GM19467 (cell line): ENCODE data around the gene DISC1.
"Not testable (repeated sequence)": the region's sequence is repeated elsewhere in the genome, so short reads cannot be mapped to it uniquely, and the experiment has no call there.

Experiments
- ATAC-seq: cut with Tn5 transposase; IDR thresholded peaks from one replicate; pipeline ENCODE4 v1.9.1; 2021; ENCODE audit warnings: mild to moderate bottlenecking, moderate library complexity; ENCODE audit not compliant: unreplicated experiment

The DISC1 gene

GRCh38 chr1:231634323-231635013 lies 7.9 kb downstream of the DISC1 start:
- no peak for ATAC-seq

GRCh38 chr1:231636157-231636556 lies 9.6 kb downstream of the DISC1 start:
- ATAC-seq: no peak

GRCh38 chr1:231636922-231637321 lies 10.3 kb downstream of the DISC1 start:
- ATAC-seq: not testable (repeated sequence)

- no peak for ATAC-seq
These were observed 12.1 kb downstream of the DISC1 start for GRCh38 chr1:231638647-231639046.

GRCh38 chr1:231639819-231640218 lies 13.2 kb downstream of the DISC1 start:
- ATAC-seq: no peak

GRCh38 chr1:231641444-231641843 lies 14.9 kb downstream of the DISC1 start:
- not testable (repeated sequence) for ATAC-seq

- not testable (repeated sequence) for ATAC-seq
These were observed 15.5 kb downstream of the DISC1 start for GRCh38 chr1:231642061-231642460.

- no peak for ATAC-seq
These were observed 16.0 kb downstream of the DISC1 start for GRCh38 chr1:231642618-231643017.

- ATAC-seq: no peak
These were observed 16.7 kb downstream of the DISC1 start for GRCh38 chr1:231643071-231643934.

GRCh38 chr1:231643935-231644237 lies 17.3 kb downstream of the DISC1 start:
- no peak for ATAC-seq

GRCh38 chr1:231645634-231646033 lies 19.0 kb downstream of the DISC1 start:
- not testable (repeated sequence) for ATAC-seq

GRCh38 chr1:231646165-231646564 lies 19.6 kb downstream of the DISC1 start:
- not testable (repeated sequence) for ATAC-seq

- not testable (repeated sequence) for ATAC-seq
These were observed 25.2 kb downstream of the DISC1 start for GRCh38 chr1:231651621-231652260.

GRCh38 chr1:231653632-231654031 lies 27.0 kb downstream of the DISC1 start:
- no peak for ATAC-seq

- ATAC-seq: no peak
These were observed 30.2 kb downstream of the DISC1 start for GRCh38 chr1:231656741-231657140.

GRCh38 chr1:231658223-231658622 lies 31.6 kb downstream of the DISC1 start:
- ATAC-seq: not testable (repeated sequence)

GRCh38 chr1:231660198-231660597 lies 33.6 kb downstream of the DISC1 start:
- no peak for ATAC-seq

- ATAC-seq: no peak
These were observed 36.7 kb downstream of the DISC1 start for GRCh38 chr1:231663211-231663792.

- no peak for ATAC-seq
These were observed 38.5 kb downstream of the DISC1 start for GRCh38 chr1:231665101-231665500.

- ATAC-seq: no peak
These were observed 39.1 kb downstream of the DISC1 start for GRCh38 chr1:231665726-231666125.

- no peak for ATAC-seq
These were observed 39.8 kb downstream of the DISC1 start for GRCh38 chr1:231666220-231666936.
